GM23248 (cell line): ENCODE data around the gene PTPRU.

ENCODE experiments used
- EZH2 ChIP-seq: fragments of 200-600 bp; sonication (generic); IDR thresholded peaks from 2 replicates; pipeline ENCODE4 v1.6.1; 2018; ENCODE audit warnings: antibody characterized with exemption, mild to moderate bottlenecking; ENCODE audit not compliant: insufficient read depth, poor library complexity, severe bottlenecking
- EZH2phosphoT487 ChIP-seq: fragments of 200-600 bp; sonication (generic); IDR thresholded peaks from 2 replicates; pipeline ENCODE4 v1.6.1; 2018; ENCODE audit warnings: antibody characterized with exemption, moderate library complexity, mild to moderate bottlenecking, low read depth; ENCODE audit not compliant: insufficient read depth

- TF ChIP-seq EZH2, result no peak
- TF ChIP-seq EZH2phosphoT487, result no peak
Measured at GRCh38 chr1:29343908-29344307, 107.6 kb downstream of the PTPRU start.
